Uterus (tissue), 2 donors: ENCODE data around the gene AHCYL1.

Experiments
- POLR2A ChIP-seq, 2 donors: fragments of 450-650 bp; IDR thresholded peaks; one replicate each; pipeline ENCODE4 v1.6.1; 2016; ENCODE audit warnings: antibody characterized with exemption in 2 of 2, mild to moderate bottlenecking in 1 of 2, moderate library complexity in 1 of 2
- TF ChIP-seq, protein P1 (sequence below), 4 experiments: fragments of 200-600 bp in 2 of 4; fragments of 450-650 bp in 2 of 4; sonication (generic) in 2 of 4; IDR thresholded peaks; one replicate each; pipeline ENCODE4 v1.5.1; 2016 to 2019; ENCODE audit warnings: antibody characterized with exemption in 4 of 4, mild to moderate bottlenecking in 2 of 4, moderate library complexity in 1 of 4

GRCh38 chr1:109971559-109971958, 13.0 kb upstream of the AHCYL1 start:
- TF ChIP-seq, protein P1, sequence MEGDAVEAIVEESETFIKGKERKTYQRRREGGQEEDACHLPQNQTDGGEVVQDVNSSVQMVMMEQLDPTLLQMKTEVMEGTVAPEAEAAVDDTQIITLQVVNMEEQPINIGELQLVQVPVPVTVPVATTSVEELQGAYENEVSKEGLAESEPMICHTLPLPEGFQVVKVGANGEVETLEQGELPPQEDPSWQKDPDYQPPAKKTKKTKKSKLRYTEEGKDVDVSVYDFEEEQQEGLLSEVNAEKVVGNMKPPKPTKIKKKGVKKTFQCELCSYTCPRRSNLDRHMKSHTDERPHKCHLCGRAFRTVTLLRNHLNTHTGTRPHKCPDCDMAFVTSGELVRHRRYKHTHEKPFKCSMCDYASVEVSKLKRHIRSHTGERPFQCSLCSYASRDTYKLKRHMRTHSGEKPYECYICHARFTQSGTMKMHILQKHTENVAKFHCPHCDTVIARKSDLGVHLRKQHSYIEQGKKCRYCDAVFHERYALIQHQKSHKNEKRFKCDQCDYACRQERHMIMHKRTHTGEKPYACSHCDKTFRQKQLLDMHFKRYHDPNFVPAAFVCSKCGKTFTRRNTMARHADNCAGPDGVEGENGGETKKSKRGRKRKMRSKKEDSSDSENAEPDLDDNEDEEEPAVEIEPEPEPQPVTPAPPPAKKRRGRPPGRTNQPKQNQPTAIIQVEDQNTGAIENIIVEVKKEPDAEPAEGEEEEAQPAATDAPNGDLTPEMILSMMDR (IDR thresholded peaks at IDR 0.05), result no peak
- no peak for TF ChIP-seq POLR2A (IDR thresholded peaks at IDR 0.05)
